AG10803 (cell line): ENCODE measurements around the gene PBX3.

Source experiments
- DNase-seq: peaks from one replicate; pipeline ENCODE4 v3.0.0; 2010; ENCODE audit warnings: low read depth
- H3K4me3 ChIP-seq: 2 replicates; pipeline ENCODE4 v1.5.1; 2011; ENCODE audit warnings: mild to moderate bottlenecking, low read length, control low read depth
- CTCF ChIP-seq: conservative IDR thresholded peaks from 2 replicates; pipeline ENCODE4 v1.5.1; 2011; ENCODE audit warnings: mild to moderate bottlenecking, low read length, control low read depth, inconsistent platforms

Gene PBX3

GRCh38 chr9:126014726-126015125, 267.6 kb downstream of the PBX3 start:
- no peak for TF ChIP-seq CTCF
- DNase-seq: no peak
- no peak overlapping the region for H3K4me3 ChIP-seq

- DNase-seq: no peak
- no peak for TF ChIP-seq CTCF
- no peak overlapping the region for H3K4me3 ChIP-seq
Measured at GRCh38 chr9:126015424-126015823, 268.3 kb downstream of the PBX3 start.

- no peak for DNase-seq
- no peak for TF ChIP-seq CTCF
- no peak overlapping the region for H3K4me3 ChIP-seq
Measured at GRCh38 chr9:126016579-126017290, 269.6 kb downstream of the PBX3 start.
